ENCODE results near the gene ATP5ME. TPM values are rescaled to one million over a fixed set of nuclear protein-coding genes. Genes with fewer than 3 reads are reported as not detected.

The ATP5ME gene, protein sequence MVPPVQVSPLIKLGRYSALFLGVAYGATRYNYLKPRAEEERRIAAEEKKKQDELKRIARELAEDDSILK
- 352 to 470 TPM (median 373 TPM) in 5 replicates for total RNA-seq (2022; extraction: Qiagen RNA extraction; ENCODE audit: low read depth)

DNA sequence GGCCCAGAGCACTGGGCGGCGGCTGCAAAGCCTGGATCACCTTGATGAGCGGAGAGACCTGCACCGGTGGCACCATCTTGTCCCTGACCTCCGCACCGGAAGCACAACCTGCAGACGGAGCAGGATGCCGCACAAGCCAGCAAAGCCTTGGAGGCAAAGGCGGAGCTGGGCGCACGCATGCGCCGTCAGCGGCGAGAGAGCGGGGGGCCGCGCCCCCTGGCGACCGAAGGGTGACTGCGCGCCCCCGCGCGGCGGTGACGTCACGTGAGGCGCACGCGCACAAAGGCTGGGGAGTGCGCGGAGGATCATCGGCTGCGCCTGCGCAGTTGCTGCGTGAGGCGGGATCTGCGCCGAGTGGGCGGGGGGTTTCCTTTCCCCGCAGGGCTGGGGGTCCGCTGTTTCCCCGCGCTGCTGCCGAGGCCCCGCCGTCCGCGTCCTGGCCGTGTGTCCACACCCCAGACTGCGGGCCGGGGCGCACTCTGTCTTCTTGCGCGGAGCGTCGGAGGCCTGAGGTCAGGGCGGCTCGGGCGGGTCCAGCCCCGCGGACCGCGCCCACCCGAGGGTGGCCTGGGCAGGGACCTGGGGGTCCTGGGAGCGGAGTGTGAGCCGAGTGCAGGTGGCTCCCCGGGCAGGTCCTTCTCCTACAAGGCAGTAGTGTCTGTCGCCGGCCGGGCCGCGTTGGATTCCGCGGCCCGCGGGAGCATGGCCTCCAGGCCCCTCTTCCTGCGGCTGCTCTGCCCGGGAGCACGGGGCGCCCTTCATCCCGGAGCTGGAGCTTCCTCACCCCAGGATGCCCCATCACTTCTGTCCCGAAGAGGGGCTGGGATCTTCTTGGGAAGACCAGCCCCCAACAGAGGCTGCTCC, at the start of gene ATP5ME, which contains the start of gene MYL5:
Gene ATP5ME, minus strand, starts transcription at position 105 of the 864 bp plus-strand sequence. Its CDS starts 29 bp downstream, at position 76.
Gene MYL5, plus strand, starts transcription at position 371 of the 864 bp plus-strand sequence. CDS start 3,485 bp downstream, outside the sequence.

DNA sequence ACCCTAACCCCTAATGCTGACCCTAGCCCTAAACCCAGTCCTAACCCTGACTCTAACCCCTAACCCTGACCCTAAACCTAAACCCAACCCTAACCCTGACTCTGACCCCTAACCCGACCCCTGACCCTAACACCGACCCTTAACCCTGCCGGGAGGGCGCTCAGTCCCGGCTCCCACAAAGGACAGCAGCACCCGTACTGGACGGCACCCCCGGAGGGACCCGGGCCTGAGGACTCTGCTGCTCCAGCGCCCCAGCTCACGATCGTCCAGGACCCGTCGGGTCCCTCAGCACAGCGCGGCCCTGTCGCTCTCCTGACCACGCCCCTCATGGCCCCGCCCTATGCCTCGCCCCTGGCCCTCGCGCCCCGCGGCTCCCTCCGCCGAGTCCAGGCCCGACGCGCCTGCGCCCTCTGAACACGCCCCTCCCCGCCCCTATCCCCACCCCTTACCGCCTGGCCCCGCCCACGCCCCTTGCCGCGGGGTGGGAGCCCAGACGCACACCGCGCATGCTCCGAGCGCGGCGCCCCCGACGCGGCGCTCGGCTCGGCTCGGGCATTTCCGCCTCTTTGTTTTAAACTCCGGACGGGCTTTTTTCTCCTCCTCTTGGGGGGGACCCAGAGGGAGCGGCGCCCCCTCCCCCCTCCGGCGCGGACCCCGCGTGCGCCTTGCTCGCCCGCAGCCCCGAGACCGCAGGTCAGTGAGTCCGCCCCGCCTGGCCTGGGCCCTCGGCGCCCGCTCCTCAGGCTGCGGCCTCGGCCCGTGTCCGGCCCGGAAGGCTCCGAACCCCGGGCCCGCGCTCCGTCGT, 31.4 kb upstream of the ATP5ME start, which contains the start of gene PCGF3:
Gene PCGF3, plus strand, starts transcription at position 555 of the 805 bp plus-strand sequence. CDS start 27,849 bp downstream, outside the sequence.

DNA sequence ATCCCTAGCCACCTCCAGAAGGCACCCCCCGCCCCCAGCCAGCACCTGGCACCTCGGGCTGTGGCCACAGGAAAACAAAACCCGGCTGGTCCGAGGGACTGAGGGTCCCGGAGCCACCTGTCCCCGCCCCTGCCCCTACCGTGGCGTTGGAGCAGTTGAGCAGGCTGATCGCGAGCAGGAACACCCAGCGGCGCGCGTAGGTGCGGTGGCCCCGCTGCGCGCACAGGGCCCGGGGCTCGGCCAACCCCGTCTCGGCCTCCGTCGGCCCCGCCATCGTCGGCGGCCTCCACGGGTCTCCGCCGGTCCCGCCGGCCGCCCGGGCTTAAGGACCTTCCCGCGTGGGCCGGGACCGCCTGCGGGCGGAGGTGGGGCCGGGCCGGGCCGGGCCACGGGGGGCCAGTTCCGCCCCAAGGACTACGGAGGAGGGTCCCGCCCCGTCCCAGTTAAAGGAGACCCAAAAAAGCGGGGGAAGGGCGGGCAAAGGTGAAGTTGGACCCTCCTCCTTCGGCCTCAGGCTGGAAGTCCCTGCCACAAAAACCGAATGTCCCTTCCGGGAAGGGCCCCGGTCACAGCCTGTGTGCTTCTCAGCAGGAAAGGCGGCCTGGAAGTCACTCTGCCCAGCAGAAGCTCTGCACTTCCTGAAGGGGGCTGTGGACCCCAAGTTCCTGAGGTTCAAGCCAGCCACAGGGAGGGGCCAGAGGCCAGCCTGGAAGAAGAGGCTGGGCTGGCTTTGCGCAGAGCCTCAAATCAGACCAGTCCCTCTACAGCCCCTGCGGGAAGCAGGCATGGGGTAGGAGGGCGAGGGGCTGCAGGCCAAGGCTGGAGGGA, 15.0 kb upstream of the ATP5ME start, which contains the start of gene SLC49A3:
Gene SLC49A3, minus strand, starts transcription at position 298 of the 828 bp plus-strand sequence. Its CDS starts 24 bp downstream, at position 274.

DNA sequence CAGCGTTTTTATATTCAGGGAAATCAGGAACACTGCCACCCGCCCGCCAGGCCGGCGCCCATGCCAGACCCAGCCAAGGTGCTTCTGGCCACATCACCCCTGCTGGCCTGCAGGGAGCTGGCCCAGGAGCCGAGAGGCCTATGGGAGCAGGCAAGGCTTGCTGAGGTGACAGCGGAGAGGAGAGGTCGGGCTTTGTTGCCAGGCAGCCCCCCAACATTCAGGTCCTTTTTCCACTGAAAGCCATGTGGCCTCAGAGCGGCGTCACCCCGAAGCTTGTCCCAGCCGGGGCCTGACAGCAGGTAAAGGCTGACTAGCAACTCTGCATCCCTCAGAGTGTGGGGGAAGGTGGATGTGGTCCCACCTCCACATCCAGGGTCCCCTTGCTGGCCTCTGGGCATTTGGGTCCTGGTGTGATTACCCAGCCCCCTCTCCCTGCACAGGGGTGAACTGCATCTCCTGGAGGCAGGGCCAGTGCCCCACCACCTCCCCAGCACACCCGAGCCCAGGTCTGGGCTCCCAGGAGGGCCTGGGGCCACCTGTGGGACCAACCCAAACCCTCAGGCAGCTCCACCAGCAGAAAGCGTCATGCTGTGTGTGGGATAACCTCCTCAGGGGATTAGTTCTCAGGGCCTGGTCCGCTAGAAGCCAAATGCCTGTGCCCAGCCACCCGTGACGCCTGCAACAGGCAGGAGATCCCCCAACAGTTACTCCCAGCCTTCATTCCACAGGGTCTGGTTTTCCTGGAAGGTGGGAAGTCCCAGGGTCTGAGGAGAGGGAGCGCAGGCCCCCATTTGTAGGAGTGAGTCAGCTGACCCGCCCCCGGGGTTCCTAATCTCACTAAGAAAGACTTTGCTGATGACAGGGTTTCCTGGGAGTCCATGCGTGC, 49.1 kb downstream of the ATP5ME start, which contains the start of gene PDE6B:
Gene PDE6B, plus strand, starts transcription at position 869 of the 886 bp plus-strand sequence. CDS start 54 bp downstream, outside the sequence.

Other genes starting within 250 kb of the ATP5ME start
- 12.1 to 16.1 TPM (median 15.8 TPM) in 5 replicates for gene ZNF721, start 175.1 kb downstream of the ATP5ME start, total RNA-seq (2022; extraction: Qiagen RNA extraction; ENCODE audit: low read depth)
- 20.9 to 27.9 TPM (median 23.9 TPM) in 5 replicates for gene PIGG, start 175.1 kb downstream of the ATP5ME start, total RNA-seq (2022; extraction: Qiagen RNA extraction; ENCODE audit: low read depth)
- gene TMEM271, start 98.0 kb downstream of the ATP5ME start, total RNA-seq (2022; extraction: Qiagen RNA extraction; ENCODE audit: low read depth), result not detected in 5 replicates
- gene PDE6B, start 48.7 kb downstream of the ATP5ME start, total RNA-seq (2022; extraction: Qiagen RNA extraction; ENCODE audit: low read depth), result not detected in 5 replicates
- gene MYL5, start 266 bp upstream of the ATP5ME start, total RNA-seq (2022; extraction: Qiagen RNA extraction; ENCODE audit: low read depth), result 9.4 to 14.5 TPM (median 10.4 TPM) in 5 replicates
- gene SLC49A3, start 14.9 kb upstream of the ATP5ME start, total RNA-seq (2022; extraction: Qiagen RNA extraction; ENCODE audit: low read depth), result 0.08 to 0.39 TPM (median 0.14 TPM) in 4 of 5 replicates, not detected in the other
- gene PCGF3, start 31.6 kb upstream of the ATP5ME start, total RNA-seq (2022; extraction: Qiagen RNA extraction; ENCODE audit: low read depth), result 16.2 to 24.1 TPM (median 21.3 TPM) in 5 replicates
- 0.25 to 1.2 TPM (median 0.44 TPM) in 5 replicates for gene CPLX1, start 151.9 kb upstream of the ATP5ME start, total RNA-seq (2022; extraction: Qiagen RNA extraction; ENCODE audit: low read depth)